Measurements from ENCODE around the gene RNH1.

GRCh38 chr11:455566-456147 is 51.4 kb downstream of the RNH1 start:
- TF ChIP-seq CTCF (IDR thresholded peaks at IDR 0.05; ENCODE audit: borderline replicate concordance, extremely low read depth, low read length, poor library complexity, severe bottlenecking) (no peak), EZH2 (IDR thresholded peaks at IDR 0.05; ENCODE audit: borderline replicate concordance, low read depth, low read length, severe bottlenecking) (no peak)

Data from DND-41 (cell line).